KMS-11 (cell line): ENCODE results near the gene LRRC4C.

Experiments
- H2AFZ ChIP-seq: fragments of 200-600 bp; sonication (generic); 2 replicates; pipeline ENCODE4 v1.6.1; 2016; ENCODE audit warnings: antibody characterized with exemption, mixed run types, low read depth
- H3K27ac ChIP-seq: fragments of 200-600 bp; sonication (generic); 2 replicates; pipeline ENCODE4 v1.6.1; 2016; ENCODE audit warnings: mild to moderate bottlenecking, mixed run types
- H3K27me3 ChIP-seq: fragments of 200-600 bp; sonication (generic); 2 replicates; pipeline ENCODE4 v1.6.1; 2017; ENCODE audit warnings: mild to moderate bottlenecking, low read depth, mixed run types, moderate library complexity; ENCODE audit not compliant: insufficient read depth
- H3K36me3 ChIP-seq: fragments of 200-600 bp; sonication (generic); 2 replicates; pipeline ENCODE4 v1.6.1; 2017; ENCODE audit warnings: mild to moderate bottlenecking, mixed run types; ENCODE audit not compliant: insufficient read depth
- H3K4me1 ChIP-seq: fragments of 200-600 bp; sonication (generic); 2 replicates; pipeline ENCODE4 v1.6.1; 2016; ENCODE audit warnings: mild to moderate bottlenecking, low read depth, mixed run types; ENCODE audit not compliant: poor library complexity, severe bottlenecking
- H3K4me2 ChIP-seq: fragments of 200-600 bp; sonication (generic); 2 replicates; pipeline ENCODE4 v1.7.0; 2016; ENCODE audit warnings: mild to moderate bottlenecking, mixed run types
- H3K4me3 ChIP-seq: fragments of 200-600 bp; sonication (generic); IDR thresholded peaks from 2 replicates; pipeline ENCODE4 v1.6.1; 2017; ENCODE audit warnings: low read depth, low read length, mixed read lengths; ENCODE audit not compliant: insufficient read depth
- H3K79me2 ChIP-seq: fragments of 200-600 bp; sonication (generic); 2 replicates; pipeline ENCODE4 v1.6.1; 2016; ENCODE audit warnings: low read depth, mixed run types; ENCODE audit not compliant: insufficient read depth
- H3K9ac ChIP-seq: fragments of 200-600 bp; sonication (generic); 2 replicates; pipeline ENCODE4 v1.6.1; 2016; ENCODE audit warnings: mild to moderate bottlenecking, mixed run types
- H4K20me1 ChIP-seq: fragments of 200-600 bp; sonication (generic); 2 replicates; pipeline ENCODE4 v1.6.1; 2016; ENCODE audit warnings: mild to moderate bottlenecking, mixed run types; ENCODE audit not compliant: insufficient read depth
- TF ChIP-seq, protein P1 (sequence below): fragments of 200-600 bp; sonication (generic); conservative IDR thresholded peaks from 2 replicates; pipeline ENCODE4 v1.6.1; 2017; ENCODE audit warnings: low read depth, mild to moderate bottlenecking, antibody characterized with exemption, low read length, moderate library complexity, mixed read lengths

Gene LRRC4C

DNA sequence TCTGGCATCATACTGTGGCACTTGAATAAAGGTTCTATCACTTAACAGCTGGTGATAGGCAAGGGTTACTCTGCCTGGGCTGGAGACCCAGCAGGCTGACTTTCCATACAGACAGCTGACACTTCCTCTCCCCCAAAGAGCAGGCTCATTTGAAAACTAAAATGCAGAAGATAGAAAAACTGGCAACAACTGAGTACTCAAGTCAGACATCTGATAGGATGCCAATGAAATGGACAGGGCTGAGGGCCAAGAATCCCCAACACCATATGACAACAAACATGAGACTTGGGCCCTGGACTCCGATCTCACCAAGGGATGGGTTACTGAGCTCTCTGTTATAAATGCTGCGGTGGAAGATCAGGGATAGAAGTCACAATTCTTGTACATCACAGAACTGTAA, 237.2 kb downstream of the LRRC4C start:
- Histone ChIP-seq H3K4me2 (no peak overlapping the region), H3K4me3 (no peak overlapping the region), H3K79me2 (no peaks in the 10 kb centered on the region), H3K36me3 (no peaks in the 10 kb centered on the region), H2AFZ (no peak overlapping the region), H3K4me1 (no peaks in the 10 kb centered on the region), H4K20me1 (no peaks in the 10 kb centered on the region), H3K27ac (no peak overlapping the region), H3K27me3 (no peaks in the 10 kb centered on the region), H3K9ac (no peak overlapping the region)
- TF ChIP-seq, protein P1, sequence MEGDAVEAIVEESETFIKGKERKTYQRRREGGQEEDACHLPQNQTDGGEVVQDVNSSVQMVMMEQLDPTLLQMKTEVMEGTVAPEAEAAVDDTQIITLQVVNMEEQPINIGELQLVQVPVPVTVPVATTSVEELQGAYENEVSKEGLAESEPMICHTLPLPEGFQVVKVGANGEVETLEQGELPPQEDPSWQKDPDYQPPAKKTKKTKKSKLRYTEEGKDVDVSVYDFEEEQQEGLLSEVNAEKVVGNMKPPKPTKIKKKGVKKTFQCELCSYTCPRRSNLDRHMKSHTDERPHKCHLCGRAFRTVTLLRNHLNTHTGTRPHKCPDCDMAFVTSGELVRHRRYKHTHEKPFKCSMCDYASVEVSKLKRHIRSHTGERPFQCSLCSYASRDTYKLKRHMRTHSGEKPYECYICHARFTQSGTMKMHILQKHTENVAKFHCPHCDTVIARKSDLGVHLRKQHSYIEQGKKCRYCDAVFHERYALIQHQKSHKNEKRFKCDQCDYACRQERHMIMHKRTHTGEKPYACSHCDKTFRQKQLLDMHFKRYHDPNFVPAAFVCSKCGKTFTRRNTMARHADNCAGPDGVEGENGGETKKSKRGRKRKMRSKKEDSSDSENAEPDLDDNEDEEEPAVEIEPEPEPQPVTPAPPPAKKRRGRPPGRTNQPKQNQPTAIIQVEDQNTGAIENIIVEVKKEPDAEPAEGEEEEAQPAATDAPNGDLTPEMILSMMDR, result no peak

DNA sequence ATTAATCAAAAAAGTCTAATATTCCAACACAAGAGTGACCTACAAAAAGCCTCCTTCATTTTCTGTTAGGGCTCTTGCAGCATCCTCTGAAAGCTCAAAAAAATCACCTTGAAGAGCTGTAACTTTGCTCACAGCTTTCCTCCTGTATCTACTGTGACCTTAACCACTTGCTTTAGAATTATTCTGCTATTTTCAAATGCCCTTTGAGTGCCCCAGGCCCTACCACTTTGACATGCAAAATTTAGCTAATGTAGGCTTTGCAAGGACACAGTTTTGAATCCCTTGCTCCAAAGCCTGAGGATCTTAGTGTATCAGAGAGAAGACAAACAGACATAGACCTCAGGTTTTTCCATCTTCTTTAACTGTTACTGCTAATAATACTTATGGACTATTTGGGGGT, 253.1 kb downstream of the LRRC4C start:
- Histone ChIP-seq H3K4me1 (no peaks in the 10 kb centered on the region), H4K20me1 (no peaks in the 10 kb centered on the region), H3K27ac (no peak overlapping the region), H3K27me3 (no peaks in the 10 kb centered on the region), H3K9ac (no peak overlapping the region), H3K36me3 (no peaks in the 10 kb centered on the region), H3K4me3 (no peak overlapping the region), H3K79me2 (no peaks in the 10 kb centered on the region), H2AFZ (no peak overlapping the region), H3K4me2 (no peak overlapping the region)
- TF ChIP-seq, protein P1, result no peak

DNA sequence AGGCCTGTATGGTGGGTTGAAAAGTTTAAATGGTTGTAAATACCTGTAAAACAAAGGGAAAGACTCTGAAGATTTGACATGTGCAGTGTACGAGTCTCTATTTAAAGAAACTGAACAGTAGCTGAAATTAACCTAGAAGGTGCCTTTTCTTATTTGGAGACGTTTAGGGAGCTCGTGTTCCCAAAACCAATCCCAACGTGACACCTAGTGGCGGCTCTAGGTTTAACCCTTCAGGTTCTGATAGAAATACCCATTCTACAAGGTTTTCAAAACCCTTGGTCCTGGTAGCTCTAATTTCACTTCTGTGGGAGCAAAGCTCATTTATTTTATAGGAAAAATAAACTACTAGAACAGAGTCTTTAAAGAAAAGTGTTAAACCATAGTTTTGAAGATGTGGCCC, 258.3 kb downstream of the LRRC4C start:
- Histone ChIP-seq H3K9ac (no peak overlapping the region), H3K4me2 (no peak overlapping the region), H3K27ac (no peak overlapping the region), H3K79me2 (no peaks in the 10 kb centered on the region), H3K4me1 (no peaks in the 10 kb centered on the region), H3K36me3 (no peaks in the 10 kb centered on the region), H3K4me3 (no peak overlapping the region), H3K27me3 (no peaks in the 10 kb centered on the region), H2AFZ (no peak overlapping the region), H4K20me1 (no peaks in the 10 kb centered on the region)
- TF ChIP-seq, protein P1, result peak; percentile 67

DNA sequence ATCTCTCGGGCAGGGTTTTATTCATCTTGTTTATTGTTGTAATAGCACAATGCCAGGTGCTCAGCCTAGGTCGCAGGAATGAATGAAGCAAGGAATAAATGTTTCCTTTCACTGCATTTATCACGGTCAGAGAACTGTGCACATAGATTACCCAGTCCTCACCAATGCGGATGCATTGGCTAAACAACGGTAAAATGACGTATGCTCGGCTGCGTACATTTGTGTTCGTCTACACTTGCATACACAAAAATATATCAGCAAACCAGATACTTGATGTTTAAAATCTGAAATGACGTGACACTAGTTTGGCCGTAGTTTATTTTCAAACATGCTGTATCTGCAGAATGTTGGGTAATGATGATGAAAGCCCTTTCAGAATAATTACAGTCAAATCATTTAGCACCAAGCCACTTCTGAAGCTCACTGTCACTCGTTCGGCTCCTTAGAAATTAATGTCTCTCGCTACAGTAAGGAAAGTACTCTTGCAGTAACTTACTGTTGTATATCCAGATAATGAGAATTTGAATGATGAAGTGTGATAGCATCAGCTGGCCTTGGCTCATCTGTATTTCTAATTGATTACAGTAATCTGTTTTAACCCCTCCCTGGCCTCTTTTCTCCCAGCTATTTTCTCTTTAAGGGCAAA, 268.9 kb downstream of the LRRC4C start:
- no peak overlapping the region for H3K4me3 ChIP-seq
- no peak overlapping the region for H2AFZ ChIP-seq
- no peaks in the 10 kb centered on the region for H3K79me2 ChIP-seq
- TF ChIP-seq, protein P1, result no peak
- H3K27me3 ChIP-seq, result no peaks in the 10 kb centered on the region
- H4K20me1 ChIP-seq, result no peaks in the 10 kb centered on the region
- H3K4me2 ChIP-seq, result no peak overlapping the region
- no peaks in the 10 kb centered on the region for H3K4me1 ChIP-seq
- no peaks in the 10 kb centered on the region for H3K36me3 ChIP-seq
- no peak overlapping the region for H3K27ac ChIP-seq
- no peak overlapping the region for H3K9ac ChIP-seq
